ENCODE results near the gene ABTB1.

The ABTB1 gene

DNA sequence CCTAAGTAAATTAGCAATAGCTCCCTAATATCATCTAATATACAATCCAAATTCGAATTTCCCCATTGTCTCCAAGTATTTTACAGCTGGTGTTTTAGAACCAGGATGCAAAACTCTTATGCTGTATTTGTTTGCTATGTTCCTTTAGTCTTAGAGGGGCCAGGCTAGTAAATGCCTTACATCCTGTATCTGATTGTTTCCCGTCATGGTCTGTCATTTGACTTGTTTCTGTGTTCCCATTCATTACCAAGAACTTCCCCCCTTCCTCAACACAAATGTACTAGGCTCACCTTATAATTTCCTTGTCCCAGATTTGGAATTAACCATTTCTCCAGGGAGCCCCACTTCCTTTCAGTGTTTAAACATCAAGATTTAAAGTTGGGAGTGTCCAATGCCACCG, 54.1 kb downstream of the ABTB1 start:
- in situ Hi-C loops (cut with HindIII; ENCODE audit: low pct_ligation_motif_present, low pct_unique_long_range_greater_than_20kb, low sequenced_read_pairs), result no loop called here
- DNase-seq, result no peak

DNA sequence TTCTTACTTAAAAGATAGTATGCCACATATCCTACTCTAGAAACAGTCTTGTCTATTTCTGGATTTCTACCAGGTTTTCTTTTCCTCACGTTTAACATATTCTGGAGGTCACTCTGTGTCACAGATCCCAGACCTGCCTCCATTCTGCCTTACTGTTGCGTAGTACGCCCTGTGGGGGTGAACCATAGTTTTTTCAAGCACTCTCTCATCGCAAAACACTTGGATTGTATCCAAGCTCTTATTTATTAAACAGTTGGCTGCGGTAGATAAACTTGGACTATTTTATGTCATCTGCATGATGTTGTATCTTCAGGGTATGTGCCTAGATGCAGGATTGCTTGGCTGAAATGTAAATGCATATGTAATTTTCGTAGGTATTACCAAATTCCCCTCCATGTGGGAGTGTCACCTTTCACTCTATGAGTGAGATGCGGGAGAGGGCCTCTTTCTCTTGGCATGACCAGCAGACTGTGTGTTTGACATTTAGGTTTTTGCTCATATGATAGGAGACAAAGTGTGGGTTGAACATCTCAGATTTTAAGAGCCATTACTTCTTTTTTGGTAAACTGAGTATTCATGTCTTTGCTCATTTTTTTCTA, 55.8 kb downstream of the ABTB1 start:
- in situ Hi-C loops (cut with HindIII; ENCODE audit: low pct_ligation_motif_present, low pct_unique_long_range_greater_than_20kb, low sequenced_read_pairs), result no loop called here
- DNase-seq, result no peak

DNA sequence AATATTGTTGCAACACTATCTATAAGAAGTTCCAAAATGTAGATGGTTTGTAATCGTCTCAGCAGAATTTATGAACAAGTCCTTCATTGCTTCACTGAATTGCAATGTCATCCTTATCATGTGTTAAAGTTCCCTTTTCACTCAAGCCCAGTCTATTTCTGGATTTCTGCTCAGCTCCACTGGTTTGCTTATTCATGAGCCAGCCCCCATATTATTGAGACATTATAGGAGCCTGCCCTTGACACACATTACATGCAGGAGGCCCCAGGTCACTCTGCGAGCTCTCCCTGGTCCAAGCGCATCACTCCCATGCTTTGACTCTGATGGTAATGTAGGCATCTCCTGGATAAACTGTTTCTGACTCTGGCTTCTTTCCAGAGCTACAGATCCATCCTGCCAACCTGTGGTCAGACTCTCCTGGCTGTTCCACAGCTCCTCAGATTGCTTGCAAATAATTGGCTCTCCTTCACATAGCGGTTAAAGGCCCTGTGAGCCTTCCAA, 56.9 kb downstream of the ABTB1 start:
- in situ Hi-C loops (cut with HindIII; ENCODE audit: low pct_ligation_motif_present, low pct_unique_long_range_greater_than_20kb, low sequenced_read_pairs), result no loop called here
- DNase-seq, result no peak

DNA sequence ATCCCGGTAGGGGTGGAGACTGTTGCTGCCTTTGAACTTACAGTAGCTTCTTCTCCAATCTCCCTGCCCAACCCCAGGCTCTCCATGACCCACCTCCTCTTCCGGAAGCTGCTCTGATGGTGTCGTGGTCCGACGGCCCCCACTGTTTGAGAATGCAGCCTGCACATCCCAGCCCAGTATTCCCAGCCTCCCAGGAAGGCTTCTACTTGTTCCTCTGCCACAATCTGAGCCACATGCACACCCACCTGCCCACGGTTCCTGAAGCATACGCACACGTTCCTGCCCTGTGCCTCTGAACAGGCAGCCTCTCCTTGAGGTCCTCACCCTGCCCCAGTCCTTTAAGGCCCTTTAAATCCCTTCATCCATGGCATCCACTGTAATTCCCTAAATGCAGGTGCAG, 57.4 kb downstream of the ABTB1 start:
- no peak for DNase-seq
- in situ Hi-C loops (cut with HindIII; ENCODE audit: low pct_ligation_motif_present, low pct_unique_long_range_greater_than_20kb, low sequenced_read_pairs), result no loop called here
